NCI-H1694 treated with DMSO at 0.1 percent for 48 hours (cell line): Measurements from ENCODE around the gene CCDC85C.

Experiments used
- DNase-seq: peaks from one replicate; lab custom pipeline; 2025; lab: John Stamatoyannopoulos, UW

The CCDC85C gene

GRCh38 chr14:99475660-99476059, 128.3 kb downstream of the CCDC85C start:
- DNase-seq = no peak

GRCh38 chr14:99475179-99475578, 128.8 kb downstream of the CCDC85C start:
- no peak for DNase-seq

GRCh38 chr14:99473458-99473857, 130.5 kb downstream of the CCDC85C start:
- DNase-seq = no peak

GRCh38 chr14:99472937-99473336, 131.1 kb downstream of the CCDC85C start:
- DNase-seq = no peak

GRCh38 chr14:99471731-99472130, 132.3 kb downstream of the CCDC85C start:
- no peak for DNase-seq

- DNase-seq = no peak
These were observed 135.0 kb downstream of the CCDC85C start for GRCh38 chr14:99468836-99469592.

GRCh38 chr14:99468081-99468480, 135.9 kb downstream of the CCDC85C start:
- no peak for DNase-seq

- no peak for DNase-seq
These were observed 136.5 kb downstream of the CCDC85C start for GRCh38 chr14:99467336-99468078.

- no peak for DNase-seq
These were observed 137.2 kb downstream of the CCDC85C start for GRCh38 chr14:99466758-99467157.

- DNase-seq = no peak
These were observed 138.7 kb downstream of the CCDC85C start for GRCh38 chr14:99465288-99465687.

- no peak for DNase-seq
These were observed 140.0 kb downstream of the CCDC85C start for GRCh38 chr14:99463974-99464373.

GRCh38 chr14:99462210-99462609, 141.8 kb downstream of the CCDC85C start:
- no peak for DNase-seq

GRCh38 chr14:99461411-99462085, 142.5 kb downstream of the CCDC85C start:
- DNase-seq = no peak

GRCh38 chr14:99460793-99461192, 143.2 kb downstream of the CCDC85C start:
- DNase-seq = no peak

- DNase-seq = no peak
These were observed 144.4 kb downstream of the CCDC85C start for GRCh38 chr14:99459481-99460100.

- DNase-seq = no peak
These were observed 149.8 kb downstream of the CCDC85C start for GRCh38 chr14:99454246-99454645.

GRCh38 chr14:99452968-99453367, 151.0 kb downstream of the CCDC85C start:
- no peak for DNase-seq

GRCh38 chr14:99451234-99451633, 152.8 kb downstream of the CCDC85C start:
- no peak for DNase-seq

- no peak for DNase-seq
These were observed 153.7 kb downstream of the CCDC85C start for GRCh38 chr14:99450266-99450665.
